8988T (cell line): ENCODE measurements around the gene OCEL1.
A peak's percentile ranks its signal among the peaks of the same experiment; 100 is the strongest.
"Not testable (repeated sequence)": the region's sequence is repeated elsewhere in the genome, so short reads cannot be mapped to it uniquely, and the experiment has no call there.

Experiments used
- DNase-seq: peaks from one replicate; pipeline ENCODE4 v3.0.0; 2011

OCEL1 gene

GRCh38 chr19:17266026-17266425 lies 40.0 kb downstream of the OCEL1 start:
- DNase-seq: no peak

- DNase-seq: no peak
These were observed 40.6 kb downstream of the OCEL1 start for GRCh38 chr19:17266589-17266974.

GRCh38 chr19:17266975-17267788 lies 41.2 kb downstream of the OCEL1 start, which contains the start of gene BABAM1:
BABAM1 (plus strand) TSS chr19:17267443; CDS start chr19:17268807, 1,364 bp downstream.
- peak; percentile 87 for DNase-seq

- no peak for DNase-seq
These were observed 42.7 kb downstream of the OCEL1 start for GRCh38 chr19:17268754-17269153.

- not testable (repeated sequence) for DNase-seq
These were observed 48.9 kb downstream of the OCEL1 start for GRCh38 chr19:17274892-17275291.

GRCh38 chr19:17275441-17276175 lies 49.6 kb downstream of the OCEL1 start:
- DNase-seq: no peak
